NCI-H82 treated with DMSO at 0.1 percent for 48 hours (cell line): ENCODE data around the gene MEX3B.
A peak's percentile ranks its signal among the peaks of the same experiment; 100 is the strongest.

ENCODE experiments used
- DNase-seq: peaks from one replicate; lab custom pipeline; 2025; ENCODE audit not compliant: unreplicated experiment; lab: John Stamatoyannopoulos, UW

The MEX3B gene

GRCh38 chr15:82045892-82046665 lies at the start of gene MEX3B:
TSS of gene MEX3B (minus strand) at chr15:82046018. CDS start at chr15:82045705, 313 bp downstream.
- DNase-seq, result peak; percentile 89

DNA sequence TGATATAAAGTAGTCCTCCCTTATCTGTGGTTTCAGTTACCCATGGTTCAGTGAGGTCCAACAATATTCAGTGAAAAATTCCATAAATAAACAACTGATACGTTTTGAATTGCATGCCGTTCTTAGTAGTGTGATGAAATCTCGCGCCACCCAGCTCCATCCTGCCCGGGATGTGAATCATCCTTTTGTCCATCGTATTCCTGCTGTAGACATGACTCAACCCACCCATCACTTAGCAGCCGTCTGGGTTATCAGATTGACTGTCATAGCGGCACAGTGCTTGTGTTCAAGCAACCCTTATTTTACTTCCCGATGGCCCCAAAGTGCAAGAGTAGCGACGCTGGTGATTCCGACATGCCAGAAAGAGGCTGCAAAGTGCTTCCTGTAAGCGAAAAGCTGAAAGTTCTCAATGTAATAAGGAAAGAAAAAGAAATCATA lies 48.0 kb upstream of the MEX3B start:
- no peak for DNase-seq

- no peak for DNase-seq
These were observed 47.5 kb upstream of the MEX3B start for GRCh38 chr15:82093325-82093724.

GRCh38 chr15:82091636-82092140 lies 45.9 kb upstream of the MEX3B start:
- DNase-seq, result no peak

DNA sequence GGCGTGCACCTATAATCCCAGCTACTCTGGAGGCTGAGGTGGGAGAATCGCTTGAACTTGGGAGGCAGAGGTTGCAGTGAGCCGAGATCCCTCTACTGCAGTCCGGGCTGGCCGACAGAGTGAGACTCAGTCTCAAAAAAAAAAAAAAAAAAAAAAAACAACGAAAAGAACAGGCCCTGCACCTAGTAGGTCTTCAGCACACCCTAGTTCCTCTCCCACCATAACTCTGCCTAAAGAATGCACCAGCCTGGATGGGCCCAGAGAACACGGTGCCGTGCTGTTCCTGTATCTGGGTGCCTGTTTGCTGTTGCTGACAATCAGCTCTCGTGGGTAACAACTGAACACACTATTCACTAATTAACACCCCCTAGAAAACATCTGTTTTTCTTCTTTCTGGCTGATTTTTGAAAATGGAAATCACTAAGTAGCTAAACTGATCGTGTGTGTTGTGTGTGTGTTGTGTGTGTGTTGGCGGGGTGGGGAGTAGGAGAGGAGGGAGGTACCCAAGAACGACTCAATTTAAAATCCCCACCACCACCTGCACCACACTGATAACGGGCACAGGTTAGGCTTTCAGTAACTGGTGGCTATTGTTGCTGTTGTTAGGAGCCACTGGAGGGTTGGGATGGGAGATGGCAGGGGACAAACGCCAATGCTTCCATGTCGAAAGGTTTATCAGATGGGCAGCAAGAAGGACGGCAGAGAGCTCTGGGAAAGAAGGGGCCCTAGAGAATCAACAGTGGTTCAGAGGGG lies 40.6 kb upstream of the MEX3B start:
- no peak for DNase-seq

DNA sequence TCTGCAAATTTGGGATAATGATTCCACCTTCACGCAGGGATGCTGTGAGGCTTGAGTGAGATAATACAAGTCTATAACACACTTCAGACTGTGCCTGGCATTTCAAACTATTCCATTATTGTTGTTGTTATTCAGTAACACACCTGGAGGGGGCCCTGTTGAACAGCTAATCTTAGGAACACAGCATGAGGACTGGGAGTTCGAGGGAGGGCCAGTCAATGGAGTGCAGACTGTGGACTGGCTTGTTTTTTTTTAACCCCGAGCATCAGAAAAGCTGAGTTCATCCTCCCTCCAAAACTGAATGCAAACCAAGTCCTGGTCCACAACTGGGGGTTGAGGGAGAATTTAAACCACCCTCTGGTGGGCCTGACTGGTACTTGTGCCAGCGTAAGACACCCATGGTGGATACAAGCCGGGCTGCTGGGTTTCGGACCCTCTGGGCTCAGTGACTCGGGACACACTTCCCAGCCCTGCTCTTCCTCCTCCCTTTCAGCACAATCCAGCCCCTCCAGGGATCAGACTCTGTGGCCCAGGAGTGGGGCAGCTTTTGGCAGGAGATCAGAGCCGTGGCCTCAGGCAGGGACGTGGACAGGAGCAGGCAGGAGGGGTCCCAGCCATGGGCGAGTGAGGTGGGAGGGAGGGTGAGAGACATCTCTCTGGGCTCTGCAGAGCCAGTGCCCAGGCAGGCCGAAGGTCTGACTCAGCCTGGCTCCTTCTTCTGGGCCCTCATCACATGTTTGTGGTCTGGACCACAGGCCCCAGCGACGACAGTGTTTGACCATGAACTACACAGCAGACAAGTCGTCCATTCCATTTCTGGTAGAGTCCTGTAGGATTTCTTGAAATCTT lies 36.3 kb upstream of the MEX3B start:
- DNase-seq, result no peak

GRCh38 chr15:82080774-82081173 lies 35.0 kb upstream of the MEX3B start:
- no peak for DNase-seq

DNA sequence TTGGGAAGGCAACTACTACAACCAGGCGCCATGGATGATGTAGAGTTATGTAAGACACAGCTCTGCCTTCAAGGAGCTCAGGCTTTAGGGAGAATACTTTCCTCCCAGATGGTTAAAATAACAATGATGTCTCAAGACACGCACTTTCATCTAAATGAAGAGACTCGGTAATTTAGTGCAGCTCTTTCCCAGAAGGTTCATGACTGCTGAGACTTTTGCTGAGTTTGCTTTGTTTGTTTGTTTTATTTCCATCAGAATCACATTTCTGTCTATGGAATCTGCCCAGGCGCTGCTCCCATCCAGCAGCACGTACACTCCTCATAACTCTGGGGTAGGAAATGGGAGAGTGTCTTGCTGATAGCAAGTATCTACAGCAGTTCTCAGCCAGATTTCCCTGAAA lies 33.9 kb upstream of the MEX3B start:
- DNase-seq, result no peak

DNA sequence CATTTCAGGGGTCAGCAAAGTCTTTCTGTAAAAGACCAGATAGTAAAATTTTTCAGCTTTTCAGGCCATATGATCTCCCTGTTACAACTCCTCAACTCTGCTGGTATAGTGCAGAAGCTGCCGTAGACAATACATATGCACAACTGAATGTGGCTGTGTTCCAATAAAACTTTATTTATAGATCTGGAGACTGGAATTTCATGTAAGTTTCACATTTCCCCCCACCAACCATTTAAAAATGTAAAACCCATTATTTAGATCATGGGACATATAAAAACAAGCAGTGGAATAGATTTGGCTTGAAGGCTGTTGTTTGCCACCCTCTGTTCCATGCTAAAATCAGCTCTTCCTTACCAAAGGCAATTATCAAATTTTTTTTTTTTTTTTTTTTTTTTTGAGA lies 28.8 kb upstream of the MEX3B start:
- no peak for DNase-seq

DNA sequence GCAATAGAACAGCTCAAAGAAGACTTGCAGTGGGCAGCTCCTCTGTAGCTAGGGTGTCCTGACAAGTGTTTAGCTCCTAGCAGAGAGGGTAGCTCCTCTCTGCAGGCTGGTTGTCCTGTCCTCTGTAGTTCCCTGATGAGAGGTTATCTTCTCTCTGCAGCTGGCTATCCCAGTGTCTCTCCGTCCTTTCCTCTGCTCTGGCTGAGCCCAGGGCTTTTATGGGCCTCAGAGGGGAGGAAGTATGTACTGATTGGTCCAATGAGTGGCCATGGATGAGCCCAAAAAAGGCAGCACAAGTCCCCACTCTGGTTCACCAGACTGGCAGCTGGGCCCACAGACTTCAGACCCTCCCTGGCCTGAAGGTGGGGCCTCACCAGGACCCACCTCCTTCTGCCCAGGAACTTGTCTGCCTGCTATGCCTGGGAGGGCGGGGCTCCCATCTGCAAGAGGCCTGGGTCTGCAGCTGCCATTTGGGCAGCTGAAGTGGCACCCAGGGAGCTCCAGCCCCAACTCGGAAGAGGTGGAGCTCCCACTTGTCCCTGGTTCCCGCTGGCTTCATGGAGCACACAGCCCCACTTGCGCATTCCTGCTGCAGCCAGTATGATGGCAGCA lies 27.2 kb upstream of the MEX3B start:
- DNase-seq, result no peak

DNA sequence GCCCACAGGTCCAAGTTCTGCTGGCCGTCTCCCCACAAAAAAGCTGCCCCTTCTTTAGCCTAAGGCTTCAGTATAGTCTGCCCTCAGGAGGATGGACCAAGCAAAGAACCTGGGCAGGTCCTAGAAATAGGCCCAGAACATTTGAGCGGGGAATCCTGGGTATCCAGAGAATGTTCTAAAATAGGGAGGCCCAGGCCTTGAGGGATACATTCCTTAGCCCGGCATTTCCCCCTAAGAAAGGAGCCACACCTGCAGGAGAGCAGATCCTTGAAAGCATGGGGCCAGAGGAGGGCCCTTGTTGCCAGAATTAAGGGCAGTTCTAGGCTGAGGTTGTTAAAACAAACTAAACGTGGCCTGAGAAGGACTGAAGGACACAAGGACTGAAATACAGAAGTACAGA lies 20.6 kb upstream of the MEX3B start:
- no peak for DNase-seq

DNA sequence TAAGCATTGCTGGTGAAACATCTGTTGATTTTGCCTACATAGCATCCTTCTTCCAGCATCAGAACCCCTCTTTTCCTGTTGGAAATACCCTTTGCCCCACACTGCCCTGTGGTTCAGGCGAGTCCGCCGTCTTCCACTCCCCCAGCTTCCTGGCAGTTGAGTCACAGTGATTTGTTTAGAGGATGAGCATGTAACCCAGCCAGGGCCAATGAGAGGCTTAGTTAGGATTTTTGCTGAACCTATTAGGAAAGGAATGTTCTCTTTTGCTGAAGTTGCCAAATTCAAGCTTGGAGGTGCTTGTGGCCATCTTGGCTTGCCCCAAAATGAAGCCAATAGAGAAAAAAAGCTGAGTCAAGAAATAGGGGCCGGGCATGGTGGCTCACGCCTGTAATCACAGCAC lies 19.0 kb upstream of the MEX3B start:
- DNase-seq, result no peak

- DNase-seq, result no peak
These were observed 16.9 kb upstream of the MEX3B start for GRCh38 chr15:82062479-82063454.

- DNase-seq, result no peak
These were observed 15.0 kb upstream of the MEX3B start for GRCh38 chr15:82060817-82061216.

- DNase-seq, result no peak
These were observed 12.8 kb upstream of the MEX3B start for GRCh38 chr15:82058517-82059204.

DNA sequence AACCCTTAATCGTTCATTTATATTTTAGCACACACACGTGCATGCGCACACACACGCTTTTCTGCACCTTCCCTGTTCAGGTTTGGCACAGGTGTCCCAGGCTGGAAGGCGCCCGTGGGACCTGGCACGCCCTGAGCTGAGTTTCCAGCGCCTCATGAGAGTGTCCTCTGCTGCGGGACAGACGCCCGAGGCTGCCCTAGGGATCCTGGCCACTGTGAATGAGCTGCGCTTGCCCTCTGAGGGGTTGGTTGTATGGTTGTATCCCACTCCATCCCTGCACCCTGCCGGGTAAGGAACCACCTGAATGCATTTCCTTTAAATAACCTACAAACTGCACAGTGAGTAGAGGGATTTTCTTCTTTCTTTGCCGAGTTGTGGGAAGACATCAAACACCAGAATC lies 12.2 kb upstream of the MEX3B start:
- no peak for DNase-seq

- DNase-seq, result no peak
These were observed 11.4 kb upstream of the MEX3B start for GRCh38 chr15:82056958-82057823.

DNA sequence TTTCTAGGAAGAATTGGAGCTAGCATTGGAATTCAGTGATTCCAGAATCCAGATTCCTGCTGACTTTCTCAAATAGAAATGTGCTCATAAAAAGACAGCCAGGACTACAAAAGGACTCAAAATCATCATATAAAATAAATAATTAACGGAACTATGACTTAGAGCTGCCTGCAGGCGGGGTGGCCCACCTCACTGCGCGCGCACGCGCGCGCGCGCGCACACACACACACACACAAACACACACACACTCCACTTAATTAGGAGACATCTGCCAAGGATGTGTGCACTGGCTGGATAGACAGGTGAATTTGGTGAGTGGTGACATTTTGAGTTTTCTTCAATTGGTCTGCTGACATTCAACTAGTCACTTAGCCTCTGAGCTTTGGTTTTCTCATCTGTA lies 6.9 kb upstream of the MEX3B start:
- DNase-seq, result no peak
